Tongue (tissue), 2 donors: ENCODE results near the gene OGDHL. TPM values are rescaled to one million over a fixed set of nuclear protein-coding genes. Genes with fewer than 3 reads are reported as not detected.
"Not testable (repeated sequence)": the region's sequence is repeated elsewhere in the genome, so short reads cannot be mapped to it uniquely, and the experiment has no call there.

Source experiments
- DNase-seq: peaks from one replicate; pipeline ENCODE4 v3.0.0-alpha.2; 2015
- total RNA-seq: library from RNA; depleted of rRNA; stranded (reverse); fragments of >200 nt; gene quantifications from one replicate; pipeline ENCODE4 v1.2.3, GENCODE V29; 2014

The OGDHL gene
- total RNA-seq, 1 donor from 2014 or later: 1.4 TPM

- no peak for DNase-seq
These were observed 23.3 kb downstream of the OGDHL start for GRCh38 chr10:49738616-49739360.

GRCh38 chr10:49737474-49738201 lies 24.5 kb downstream of the OGDHL start:
- DNase-seq: no peak

GRCh38 chr10:49736564-49737113 lies 25.5 kb downstream of the OGDHL start:
- no peak for DNase-seq

GRCh38 chr10:49735848-49736563 lies 26.1 kb downstream of the OGDHL start:
- DNase-seq: no peak

- no peak for DNase-seq
These were observed 27.0 kb downstream of the OGDHL start for GRCh38 chr10:49735161-49735560.

- DNase-seq: no peak
These were observed 27.4 kb downstream of the OGDHL start for GRCh38 chr10:49734676-49735075.

GRCh38 chr10:49733866-49734265 lies 28.3 kb downstream of the OGDHL start:
- DNase-seq: no peak

- DNase-seq: no peak
These were observed 35.5 kb downstream of the OGDHL start for GRCh38 chr10:49726593-49726992.

GRCh38 chr10:49715157-49715556 lies 47.0 kb downstream of the OGDHL start:
- DNase-seq: not testable (repeated sequence)

GRCh38 chr10:49713266-49713665 lies 48.9 kb downstream of the OGDHL start:
- no peak for DNase-seq

GRCh38 chr10:49711481-49711880 lies 50.6 kb downstream of the OGDHL start:
- DNase-seq: no peak

- DNase-seq: no peak
These were observed 51.2 kb downstream of the OGDHL start for GRCh38 chr10:49710966-49711365.

- DNase-seq: no peak
These were observed 52.2 kb downstream of the OGDHL start for GRCh38 chr10:49709934-49710333.

GRCh38 chr10:49707585-49707984 lies 54.5 kb downstream of the OGDHL start:
- DNase-seq: no peak

- DNase-seq: no peak
These were observed 61.1 kb downstream of the OGDHL start for GRCh38 chr10:49700997-49701396.

- no peak for DNase-seq
These were observed 61.9 kb downstream of the OGDHL start for GRCh38 chr10:49700211-49700610.

- no peak for DNase-seq
These were observed 63.4 kb downstream of the OGDHL start for GRCh38 chr10:49698679-49699078.

- no peak for DNase-seq
These were observed 65.8 kb downstream of the OGDHL start for GRCh38 chr10:49696311-49696710.

- no peak for DNase-seq
These were observed 67.7 kb downstream of the OGDHL start for GRCh38 chr10:49694466-49694865.

- no peak for DNase-seq
These were observed 70.5 kb downstream of the OGDHL start for GRCh38 chr10:49691588-49691987.

GRCh38 chr10:49690698-49691356 lies 71.3 kb downstream of the OGDHL start:
- DNase-seq: no peak

GRCh38 chr10:49689882-49690510 lies 72.1 kb downstream of the OGDHL start:
- no peak for DNase-seq
